IMR-90 (cell line): ENCODE results near the gene WDR70.

Source experiments
- BHLHE40 ChIP-seq: fragments of 150-350 bp; IDR thresholded peaks from 2 replicates; pipeline ENCODE4 v1.6.1; 2016; ENCODE audit warnings: mild to moderate bottlenecking, low read depth, low read length
- CEBPB ChIP-seq: IDR thresholded peaks from 2 replicates; pipeline ENCODE4 v1.6.1; 2012; ENCODE audit warnings: low read depth, low read length, improper control_type of control experiment
- MAFK ChIP-seq: IDR thresholded peaks from 2 replicates; pipeline ENCODE4 v1.6.1; 2012; ENCODE audit warnings: low read depth, low read length, improper control_type of control experiment
- MAZ ChIP-seq: IDR thresholded peaks from 2 replicates; pipeline ENCODE4 v1.6.1; 2012; ENCODE audit warnings: low read depth, mild to moderate bottlenecking, low read length, improper control_type of control experiment, moderate library complexity, borderline replicate concordance
- POLR2A ChIP-seq: IDR thresholded peaks from 2 replicates; pipeline ENCODE4 v1.6.1; 2012; ENCODE audit warnings: mild to moderate bottlenecking, low read depth, low read length
- TF ChIP-seq, protein P1 (sequence below): conservative IDR thresholded peaks from 2 replicates; pipeline ENCODE4 v1.5.1; 2012; ENCODE audit warnings: mild to moderate bottlenecking, low read depth, low read length, improper control_type of control experiment
- TF ChIP-seq, protein P2 (sequence below): fragments of 150-350 bp; IDR thresholded peaks from 2 replicates; pipeline ENCODE4 v1.6.1; 2017; ENCODE audit warnings: mild to moderate bottlenecking, antibody characterized with exemption, low read length, low read depth

DNA sequence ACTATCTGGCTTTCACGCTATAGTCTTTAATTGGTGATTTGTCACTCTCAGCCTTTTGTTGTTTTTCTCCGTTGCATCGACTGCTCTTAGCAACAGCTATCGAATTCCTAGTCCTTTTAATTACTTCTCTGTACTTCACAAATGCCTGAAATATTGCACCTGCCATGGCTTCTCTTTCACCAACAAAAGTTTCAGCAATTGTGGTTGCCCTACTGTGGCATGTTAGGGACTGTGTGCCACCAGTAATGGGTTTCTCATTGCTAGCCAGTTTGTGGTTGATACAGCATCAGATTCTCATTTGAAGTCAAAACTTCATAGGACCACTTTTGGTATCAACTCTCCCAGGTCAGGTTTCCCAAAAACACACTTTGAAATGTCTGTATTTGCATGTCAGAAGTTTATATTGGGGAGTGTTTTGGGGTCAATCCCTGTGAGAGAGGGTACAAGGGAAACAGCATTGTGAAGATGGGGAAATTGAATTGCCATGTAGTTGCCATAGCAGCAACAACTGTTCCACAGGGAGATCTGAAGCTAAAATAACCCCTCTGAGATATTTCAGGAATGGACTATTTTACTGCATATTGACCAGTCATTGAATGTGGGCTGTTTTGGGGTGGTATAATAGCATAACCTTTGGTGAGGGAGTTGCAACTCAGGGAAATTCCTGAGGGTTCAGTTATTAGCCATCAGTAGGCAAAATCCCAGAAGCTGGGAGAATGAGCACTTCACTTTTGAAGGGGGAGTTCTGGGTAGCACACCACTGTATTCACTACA is 99.2 kb downstream of the WDR70 start:
- TF ChIP-seq, protein P1, sequence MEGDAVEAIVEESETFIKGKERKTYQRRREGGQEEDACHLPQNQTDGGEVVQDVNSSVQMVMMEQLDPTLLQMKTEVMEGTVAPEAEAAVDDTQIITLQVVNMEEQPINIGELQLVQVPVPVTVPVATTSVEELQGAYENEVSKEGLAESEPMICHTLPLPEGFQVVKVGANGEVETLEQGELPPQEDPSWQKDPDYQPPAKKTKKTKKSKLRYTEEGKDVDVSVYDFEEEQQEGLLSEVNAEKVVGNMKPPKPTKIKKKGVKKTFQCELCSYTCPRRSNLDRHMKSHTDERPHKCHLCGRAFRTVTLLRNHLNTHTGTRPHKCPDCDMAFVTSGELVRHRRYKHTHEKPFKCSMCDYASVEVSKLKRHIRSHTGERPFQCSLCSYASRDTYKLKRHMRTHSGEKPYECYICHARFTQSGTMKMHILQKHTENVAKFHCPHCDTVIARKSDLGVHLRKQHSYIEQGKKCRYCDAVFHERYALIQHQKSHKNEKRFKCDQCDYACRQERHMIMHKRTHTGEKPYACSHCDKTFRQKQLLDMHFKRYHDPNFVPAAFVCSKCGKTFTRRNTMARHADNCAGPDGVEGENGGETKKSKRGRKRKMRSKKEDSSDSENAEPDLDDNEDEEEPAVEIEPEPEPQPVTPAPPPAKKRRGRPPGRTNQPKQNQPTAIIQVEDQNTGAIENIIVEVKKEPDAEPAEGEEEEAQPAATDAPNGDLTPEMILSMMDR: no peak
- no peak for TF ChIP-seq POLR2A
- TF ChIP-seq BHLHE40: no peak
- no peak for TF ChIP-seq CEBPB
- TF ChIP-seq, protein P2, sequence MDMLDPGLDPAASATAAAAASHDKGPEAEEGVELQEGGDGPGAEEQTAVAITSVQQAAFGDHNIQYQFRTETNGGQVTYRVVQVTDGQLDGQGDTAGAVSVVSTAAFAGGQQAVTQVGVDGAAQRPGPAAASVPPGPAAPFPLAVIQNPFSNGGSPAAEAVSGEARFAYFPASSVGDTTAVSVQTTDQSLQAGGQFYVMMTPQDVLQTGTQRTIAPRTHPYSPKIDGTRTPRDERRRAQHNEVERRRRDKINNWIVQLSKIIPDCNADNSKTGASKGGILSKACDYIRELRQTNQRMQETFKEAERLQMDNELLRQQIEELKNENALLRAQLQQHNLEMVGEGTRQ: no peak
- TF ChIP-seq MAZ: no peak
- no peak for TF ChIP-seq MAFK
